Thyroid gland (tissue), 4 donors: ENCODE measurements around the gene SCGB1C1. TPM values are rescaled to one million over a fixed set of nuclear protein-coding genes. Genes with fewer than 3 reads are reported as not detected.

Experiments used
- DNase-seq, 2 donors: peaks; one replicate each; pipeline ENCODE4 v3.0.0-alpha.2; 2019
- H3K27ac ChIP-seq, 3 donors: fragments of 200-600 bp; sonication (generic); 1 replicate in 2 of 3; 2 replicates in 1 of 3; pipeline ENCODE4 v1.5.1; 2016 to 2019; ENCODE audit warnings: mild to moderate bottlenecking in 1 of 3, moderate library complexity in 1 of 3
- H3K27me3 ChIP-seq: fragments of 200-600 bp; sonication (generic); one replicate; pipeline ENCODE4 v1.5.1; 2019
- H3K36me3 ChIP-seq, 2 donors: fragments of 200-600 bp; sonication (generic); one replicate each; pipeline ENCODE4 v1.5.1; 2016 to 2019
- H3K4me1 ChIP-seq, 2 donors: fragments of 200-600 bp; sonication (generic); one replicate each; pipeline ENCODE4 v1.5.1; 2017 to 2019
- H3K4me3 ChIP-seq, 3 donors: fragments of 200-600 bp; sonication (generic); replicated peaks in 1 of 3; 1 replicate in 2 of 3; 2 replicates in 1 of 3; pipeline ENCODE4 v1.5.1; 2016; ENCODE audit warnings: mild to moderate bottlenecking in 1 of 3
- H3K9me3 ChIP-seq: fragments of 200-600 bp; sonication (generic); one replicate; pipeline ENCODE4 v1.5.1; 2017
- POLR2A ChIP-seq, 2 donors: fragments of 450-650 bp; IDR thresholded peaks; one replicate each; pipeline ENCODE4 v1.6.1; 2017; ENCODE audit warnings: antibody characterized with exemption in 2 of 2, mild to moderate bottlenecking in 2 of 2, moderate library complexity in 1 of 2
- WGBS, 2 donors: methylation state at CpG; one replicate each; pipeline ENCODE4 v1.1.5; 2017; 5-methylcytosine and 5-hydroxymethylcytosine counted together
- intact Hi-C: fragments of 100-400 bp; cut with DNase I; formaldehyde crosslinking; loops from one replicate; pipeline ENCODE4 v1.15.1; 2023
- total RNA-seq, 4 donors: library from RNA; depleted of rRNA; stranded (reverse); fragments of >200 nt; gene quantifications; one replicate each; pipeline ENCODE4 v1.2.3, GENCODE V29; 2016
- TF ChIP-seq, protein P1 (sequence below), 6 experiments: fragments of 200-600 bp in 3 of 6; fragments of 450-650 bp in 3 of 6; sonication (generic) in 3 of 6; IDR thresholded peaks; one replicate each; pipeline ENCODE4 v1.5.1; 2016 to 2019; ENCODE audit warnings: antibody characterized with exemption in 6 of 6, mild to moderate bottlenecking in 2 of 6, inconsistent platforms in 1 of 6, moderate library complexity in 1 of 6

Gene SCGB1C1
- total RNA-seq, 4 donors from 2014 or later, result not detected

DNA sequence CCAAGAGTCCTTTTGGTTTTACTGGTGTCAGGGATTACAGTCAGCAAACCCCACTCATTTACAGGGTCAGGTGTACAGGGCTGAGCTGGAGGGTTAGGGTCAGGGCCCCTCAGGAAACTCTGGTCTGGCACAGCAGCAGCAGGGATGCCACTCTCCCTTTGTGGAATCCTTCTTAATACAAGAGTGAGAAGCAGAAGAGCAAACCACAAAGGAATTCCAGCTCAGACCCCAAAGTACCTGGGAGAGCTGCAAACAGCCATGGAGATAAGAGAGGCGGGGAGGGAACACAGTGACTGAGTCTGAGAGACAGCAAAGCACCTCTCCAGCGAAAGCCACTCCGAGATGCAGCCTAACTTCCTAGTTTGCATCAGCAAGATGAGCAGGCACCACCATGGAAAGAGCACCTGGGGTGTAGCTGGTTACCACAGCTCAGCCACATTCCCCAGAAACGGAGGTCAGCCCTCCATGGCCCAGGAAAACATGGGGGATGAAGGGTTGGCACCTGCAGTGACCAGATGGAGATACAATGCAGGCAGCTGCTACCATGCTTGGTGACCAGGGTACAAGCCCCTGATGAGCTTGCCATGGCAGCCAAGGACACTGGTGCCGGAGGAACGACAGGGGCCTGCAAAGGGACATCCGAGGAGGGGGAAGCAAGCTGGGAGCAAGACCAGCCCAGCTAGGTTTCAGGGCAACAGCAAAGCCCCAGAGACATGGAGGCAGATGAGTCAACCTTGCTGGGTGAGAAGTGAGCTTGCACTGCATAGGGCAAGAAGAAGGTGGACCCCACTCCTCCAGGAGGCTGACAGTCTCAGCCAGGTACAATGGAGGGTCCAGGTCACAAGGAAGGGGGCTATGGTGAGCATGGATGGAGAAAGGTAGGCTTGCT is 10.4 kb downstream of the SCGB1C1 start:
- TF ChIP-seq, protein P1, sequence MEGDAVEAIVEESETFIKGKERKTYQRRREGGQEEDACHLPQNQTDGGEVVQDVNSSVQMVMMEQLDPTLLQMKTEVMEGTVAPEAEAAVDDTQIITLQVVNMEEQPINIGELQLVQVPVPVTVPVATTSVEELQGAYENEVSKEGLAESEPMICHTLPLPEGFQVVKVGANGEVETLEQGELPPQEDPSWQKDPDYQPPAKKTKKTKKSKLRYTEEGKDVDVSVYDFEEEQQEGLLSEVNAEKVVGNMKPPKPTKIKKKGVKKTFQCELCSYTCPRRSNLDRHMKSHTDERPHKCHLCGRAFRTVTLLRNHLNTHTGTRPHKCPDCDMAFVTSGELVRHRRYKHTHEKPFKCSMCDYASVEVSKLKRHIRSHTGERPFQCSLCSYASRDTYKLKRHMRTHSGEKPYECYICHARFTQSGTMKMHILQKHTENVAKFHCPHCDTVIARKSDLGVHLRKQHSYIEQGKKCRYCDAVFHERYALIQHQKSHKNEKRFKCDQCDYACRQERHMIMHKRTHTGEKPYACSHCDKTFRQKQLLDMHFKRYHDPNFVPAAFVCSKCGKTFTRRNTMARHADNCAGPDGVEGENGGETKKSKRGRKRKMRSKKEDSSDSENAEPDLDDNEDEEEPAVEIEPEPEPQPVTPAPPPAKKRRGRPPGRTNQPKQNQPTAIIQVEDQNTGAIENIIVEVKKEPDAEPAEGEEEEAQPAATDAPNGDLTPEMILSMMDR (IDR thresholded peaks at IDR 0.05), result no peak
- no peak for TF ChIP-seq POLR2A (IDR thresholded peaks at IDR 0.05)
- no peak overlapping the region for H3K4me3 ChIP-seq
- H3K27ac ChIP-seq, result no peak overlapping the region
- intact Hi-C loops, result loop anchor here (5.0 to 10.0 kb wide), 5 partner anchors 34 to 302 kb away; partner anchors contain the start of genes B4GALNT4, PGGHG, PSMD13 and PTDSS2
- DNase-seq, result no peak
- H3K36me3 ChIP-seq, result peaks cover 10 to 16% of the 10 kb centered on the region in 2 donors
- WGBS, 2 donors, result 91 to 93% methylated on average over 7 of the region's 7 CpGs
- no peaks in the 10 kb centered on the region for H3K27me3 ChIP-seq
- H3K4me1 ChIP-seq, result peaks cover 9 to 15% of the 10 kb centered on the region in 2 donors
- H3K9me3 ChIP-seq, result no peaks in the 10 kb centered on the region

- 94 to 95% methylated on average over 4 of the region's 4 CpGs for WGBS, 2 donors
- no peaks in the 10 kb centered on the region for H3K9me3 ChIP-seq
- peaks cover 9 to 16% of the 10 kb centered on the region in 2 donors for H3K4me1 ChIP-seq
- no peak for DNase-seq
- H3K36me3 ChIP-seq, result peaks cover 10 to 16% of the 10 kb centered on the region in 2 donors
- no peaks in the 10 kb centered on the region for H3K27me3 ChIP-seq
- H3K27ac ChIP-seq, result no peak overlapping the region
- no peak overlapping the region for H3K4me3 ChIP-seq
- intact Hi-C loops, result loop anchor here (5.0 to 10.0 kb wide), 5 partner anchors 33 to 301 kb away; partner anchors contain the start of genes B4GALNT4, PGGHG, PSMD13 and PTDSS2
- TF ChIP-seq POLR2A (IDR thresholded peaks at IDR 0.05), result no peak
- TF ChIP-seq, protein P1 (IDR thresholded peaks at IDR 0.05), result no peak
Measured at GRCh38 chr11:203945-204586, 11.2 kb downstream of the SCGB1C1 start.

GRCh38 chr11:204587-205109 is 11.8 kb downstream of the SCGB1C1 start:
- no peak for DNase-seq
- intact Hi-C loops, result loop anchor here (5.0 to 10.0 kb wide), 5 partner anchors 33 to 300 kb away; partner anchors contain the start of genes B4GALNT4, PGGHG, PSMD13 and PTDSS2
- Histone ChIP-seq H3K4me1 (peaks cover 15 to 22% of the 10 kb centered on the region in 2 donors), H3K36me3 (peaks cover 10 to 16% of the 10 kb centered on the region in 2 donors), H3K27ac (no peak overlapping the region), H3K9me3 (no peaks in the 10 kb centered on the region), H3K27me3 (no peaks in the 10 kb centered on the region), H3K4me3 (no peak overlapping the region)
- TF ChIP-seq, protein P1 (IDR thresholded peaks at IDR 0.05), result no peak
- TF ChIP-seq POLR2A (IDR thresholded peaks at IDR 0.05), result no peak
- 83 to 92% methylated on average over 3 to 9 of the region's 12 CpGs for WGBS, 2 donors

- Histone ChIP-seq H3K4me1 (peaks cover 21 to 29% of the 10 kb centered on the region in 2 donors), H3K27me3 (no peaks in the 10 kb centered on the region), H3K4me3 (peak overlapping the region in 1 of 3 donors; percentile 88), H3K27ac (no peak overlapping the region), H3K9me3 (no peaks in the 10 kb centered on the region), H3K36me3 (peaks cover 16 to 21% of the 10 kb centered on the region in 2 donors)
- intact Hi-C loops, result loop anchor here (10.0 kb wide), 3 partner anchors 79 to 299 kb away; partner anchors contain the start of genes PGGHG, PTDSS2 and RNH1
- 93 to 97% methylated on average over 15 of the region's 16 CpGs for WGBS, 2 donors
- no peak for TF ChIP-seq POLR2A (IDR thresholded peaks at IDR 0.05)
- TF ChIP-seq, protein P1 (IDR thresholded peaks at IDR 0.05), result no peak
- DNase-seq, result no peak
Measured at GRCh38 chr11:205221-206001, 12.5 kb downstream of the SCGB1C1 start.
